GM12878 (cell line): Measurements from ENCODE around the gene EFNA2. TPM values are rescaled to one million over a fixed set of nuclear protein-coding genes. Genes with fewer than 3 reads are reported as not detected.

ENCODE experiments used
- ATAC-seq: fragments of 200-7000 bp; cut with Tn5 transposase; 3 replicates; pipeline ENCODE4 v1.9.1; 2020; ENCODE audit warnings: mild to moderate bottlenecking, moderate library complexity
- BruUV-seq: library from RNA; stranded (reverse); fragments of 400-500 nt; replicated peaks from 2 replicates; lab custom pipeline; 2021; lab: Mats Ljungman, UMichigan
- CTCF ChIA-PET: fragments of 300-600 bp; sonication (Branson Sonifier 250); formaldehyde crosslinking; extraction: SDS; loops from one replicate; lab custom pipeline; 2021; ENCODE audit warnings: inconsistent platforms; lab: Yijun Ruan, JAX
- POLR2A ChIA-PET: fragments of 350-600 bp; formaldehyde crosslinking; extraction: SDS; loops from one replicate; lab custom pipeline; 2021; ENCODE audit warnings: inconsistent platforms; lab: Charles Lee
- RAD21 ChIA-PET: fragments of 300-600 bp; sonication (Branson Sonifier 250); formaldehyde crosslinking; loops from one replicate; lab custom pipeline; 2023; ENCODE audit warnings: antibody characterized with exemption; ENCODE audit not compliant: unreplicated experiment; lab: Charles Lee
- SMC1A ChIA-PET: fragments of 300-600 bp; sonication (Branson Sonifier 250); formaldehyde crosslinking; loops from one replicate; lab custom pipeline; 2023; ENCODE audit not compliant: unreplicated experiment, uncharacterized antibody; lab: Charles Lee
- DNase-seq: peaks from one replicate; pipeline ENCODE4 v3.0.0-alpha.2; 2011; ENCODE audit warnings: low read depth, low spot score
- FAIRE-seq: peaks from 3 replicates; lab custom pipeline; 2011; peaks lifted over from hg19 to GRCh38; lab: Jason Lieb, UNC
- H2AFZ ChIP-seq: 2 replicates; pipeline ENCODE4 v1.6.0; 2011; ENCODE audit warnings: low read depth, low read length, control low read depth; ENCODE audit not compliant: control insufficient read depth
- H3K27ac ChIP-seq: 2 replicates; pipeline ENCODE4 v1.5.1; 2011; ENCODE audit warnings: control low read depth; ENCODE audit not compliant: control insufficient read depth, insufficient read depth
- H3K27me3 ChIP-seq, 2 experiments: replicated peaks in 1 of 2; 2 replicates each; pipeline versions ENCODE4 v1.6.0 to v1.6.1; 2011; ENCODE audit warnings: low read length in 1 of 2; ENCODE audit not compliant: control insufficient read depth in 2 of 2, insufficient read depth in 2 of 2
- H3K36me3 ChIP-seq, 2 experiments: 2 replicates each; pipeline ENCODE4 v1.5.1; 2011; ENCODE audit warnings: low read length in 1 of 2; ENCODE audit not compliant: control insufficient read depth in 2 of 2, insufficient read depth in 2 of 2
- H3K4me1 ChIP-seq: 2 replicates; pipeline ENCODE4 v1.6.1; 2011; ENCODE audit warnings: mild to moderate bottlenecking, low read length, moderate library complexity, mixed read lengths; ENCODE audit not compliant: control insufficient read depth, insufficient read depth
- H3K4me2 ChIP-seq: 2 replicates; pipeline ENCODE4 v1.6.0; 2011; ENCODE audit warnings: control low read depth; ENCODE audit not compliant: control insufficient read depth, insufficient read depth
- H3K4me3 ChIP-seq: fragments of 200-600 bp; sonication (generic); 2 replicates; pipeline ENCODE4 v1.5.1; 2016
- H3K79me2 ChIP-seq: 2 replicates; pipeline ENCODE4 v1.6.0; 2011; ENCODE audit warnings: low read length; ENCODE audit not compliant: control insufficient read depth, insufficient read depth
- H3K9ac ChIP-seq: 2 replicates; pipeline ENCODE4 v1.8.0; 2011; ENCODE audit warnings: low read length, control low read depth, mixed read lengths; ENCODE audit not compliant: control insufficient read depth, insufficient read depth
- H3K9me3 ChIP-seq: replicated peaks from 3 replicates; pipeline ENCODE4 v1.5.1; 2011; ENCODE audit warnings: mild to moderate bottlenecking, low read length; ENCODE audit not compliant: control insufficient read depth, insufficient read depth
- H4K20me1 ChIP-seq: 2 replicates; pipeline ENCODE4 v1.6.0; 2011; ENCODE audit not compliant: control insufficient read depth, insufficient read depth
- ASH2L ChIP-seq: fragments of 300-600, 200-600 bp; sonication (generic); IDR thresholded peaks from 2 replicates; pipeline ENCODE4 v1.6.1; 2017; ENCODE audit warnings: low read depth, mild to moderate bottlenecking, borderline replicate concordance
- BACH1 ChIP-seq: fragments of 450-650 bp; IDR thresholded peaks from 2 replicates; pipeline ENCODE4 v1.6.1; 2017; ENCODE audit warnings: mild to moderate bottlenecking, borderline replicate concordance
- HDGF ChIP-seq: fragments of 450-650 bp; IDR thresholded peaks from 2 replicates; pipeline ENCODE4 v1.6.1; 2016; ENCODE audit warnings: antibody characterized with exemption
- KDM1A ChIP-seq: fragments of 200-600 bp; sonication (generic); IDR thresholded peaks from 2 replicates; pipeline ENCODE4 v1.6.1; 2016; ENCODE audit warnings: borderline replicate concordance
- LARP7 ChIP-seq: fragments of 450-650 bp; IDR thresholded peaks from 2 replicates; pipeline ENCODE4 v1.6.1; 2017; ENCODE audit warnings: mild to moderate bottlenecking
- MEF2B ChIP-seq: fragments of 450-650 bp; IDR thresholded peaks from 2 replicates; pipeline ENCODE4 v1.6.1; 2018; ENCODE audit warnings: mild to moderate bottlenecking, moderate library complexity; ENCODE audit not compliant: partially characterized antibody, poor library complexity, severe bottlenecking
- NFYA ChIP-seq: IDR thresholded peaks from 2 replicates; pipeline ENCODE4 v1.6.1; 2011; ENCODE audit warnings: low read depth, mild to moderate bottlenecking, low read length, improper control_type of control experiment, borderline replicate concordance
- RCOR1 ChIP-seq: conservative IDR thresholded peaks from 2 replicates; pipeline ENCODE4 v1.6.1; 2012; ENCODE audit warnings: low read depth, low read length, improper control_type of control experiment
- RELA ChIP-seq: fragments of 450-650 bp; IDR thresholded peaks from 2 replicates; pipeline ENCODE4 v1.8.0; 2014; ENCODE audit warnings: borderline replicate concordance; ENCODE audit not compliant: partially characterized antibody
- SMARCA5 ChIP-seq: fragments of 450-650 bp; IDR thresholded peaks from 2 replicates; pipeline ENCODE4 v1.6.1; 2017; ENCODE audit warnings: mild to moderate bottlenecking
- TCF12 ChIP-seq: IDR thresholded peaks from 2 replicates; pipeline ENCODE4 v1.6.1; 2011; ENCODE audit warnings: low read depth, mild to moderate bottlenecking, low read length
- YBX1 ChIP-seq: fragments of 450-650 bp; IDR thresholded peaks from 2 replicates; pipeline ENCODE4 v1.6.1; 2016; ENCODE audit warnings: antibody characterized with exemption
- YY1 ChIP-seq: IDR thresholded peaks from 2 replicates; pipeline ENCODE4 v1.6.1; 2011; ENCODE audit warnings: low read depth, mild to moderate bottlenecking, low read length
- ZNF207 ChIP-seq: fragments of 450-650 bp; IDR thresholded peaks from 2 replicates; pipeline ENCODE4 v1.6.1; 2014; ENCODE audit warnings: antibody characterized with exemption, mild to moderate bottlenecking, borderline replicate concordance
- ZNF24 ChIP-seq: fragments of 450-650 bp; IDR thresholded peaks from 2 replicates; pipeline ENCODE4 v1.6.1; 2017; ENCODE audit warnings: antibody characterized with exemption, mild to moderate bottlenecking
- WGBS: methylation state at CpG from one replicate; pipeline ENCODE4 v1.1.6; 2016; ENCODE audit warnings: low lambda C conversion rate; ENCODE audit not compliant: insufficient replicate concordance, insufficient coverage; ENCODE audit errors: missing lambda C conversion rate; 5-methylcytosine and 5-hydroxymethylcytosine counted together
- in situ Hi-C: fragments of 300-500 bp; cut with MboI; formaldehyde crosslinking; loops from 9 replicates; pipeline ENCODE4 v1.14.3; 2018; ENCODE audit warnings: mixed read lengths
- intact Hi-C: fragments of 100-400 bp; cut with micrococcal nuclease; formaldehyde crosslinking; loops from one replicate; pipeline ENCODE4 v1.14.2; 2022; ENCODE audit not compliant: unreplicated experiment
- polyA plus RNA-seq, 11 experiments: library from polyadenylated mRNA; depleted of rRNA in 4 of 11; unstranded in 6 of 11; stranded (reverse) in 5 of 11; fragments of >200 nt; fragmentation: Nextera tagmentation in 4 of 11; fragmentation: Illumina TruSeq in 1 of 11; extraction: Ambion mirVana in 4 of 11; extraction: Trizol in 1 of 11; gene quantifications; 1 replicate in 1 of 11; 2 replicates in 10 of 11; pipeline versions ENCODE4 v1.2.1 to v1.2.3, GENCODE V29; 2011 to 2016; ENCODE audit warnings: inconsistent platforms in 2 of 11, missing spikeins in 2 of 11, low read depth in 1 of 11
- total RNA-seq, 4 experiments: library from RNA; depleted of rRNA in 3 of 4; stranded (reverse); fragments of >200 nt in 3 of 4; fragmentation: Illumina TruSeq in 1 of 4; extraction: Trizol in 1 of 4; gene quantifications; 2 replicates each; pipeline versions ENCODE4 v1.2.1 to v1.2.3, GENCODE V29; 2013 to 2021
- TF ChIP-seq, protein P1 (sequence below): fragments of 450-650 bp; IDR thresholded peaks from 2 replicates; pipeline ENCODE4 v1.6.1; 2017; ENCODE audit warnings: mild to moderate bottlenecking, moderate library complexity
- TF ChIP-seq, protein P2 (sequence below): IDR thresholded peaks from 2 replicates; pipeline ENCODE4 v1.6.1; 2011; ENCODE audit warnings: low read depth, mild to moderate bottlenecking, low read length, moderate library complexity, borderline replicate concordance; ENCODE audit errors: extremely low read depth

Gene EFNA2
- total and polyA plus RNA-seq, 10 of the 15 experiments (the other 5 are each of a cell fraction or from before 2014, with no cell fraction given): not detected

DNA sequence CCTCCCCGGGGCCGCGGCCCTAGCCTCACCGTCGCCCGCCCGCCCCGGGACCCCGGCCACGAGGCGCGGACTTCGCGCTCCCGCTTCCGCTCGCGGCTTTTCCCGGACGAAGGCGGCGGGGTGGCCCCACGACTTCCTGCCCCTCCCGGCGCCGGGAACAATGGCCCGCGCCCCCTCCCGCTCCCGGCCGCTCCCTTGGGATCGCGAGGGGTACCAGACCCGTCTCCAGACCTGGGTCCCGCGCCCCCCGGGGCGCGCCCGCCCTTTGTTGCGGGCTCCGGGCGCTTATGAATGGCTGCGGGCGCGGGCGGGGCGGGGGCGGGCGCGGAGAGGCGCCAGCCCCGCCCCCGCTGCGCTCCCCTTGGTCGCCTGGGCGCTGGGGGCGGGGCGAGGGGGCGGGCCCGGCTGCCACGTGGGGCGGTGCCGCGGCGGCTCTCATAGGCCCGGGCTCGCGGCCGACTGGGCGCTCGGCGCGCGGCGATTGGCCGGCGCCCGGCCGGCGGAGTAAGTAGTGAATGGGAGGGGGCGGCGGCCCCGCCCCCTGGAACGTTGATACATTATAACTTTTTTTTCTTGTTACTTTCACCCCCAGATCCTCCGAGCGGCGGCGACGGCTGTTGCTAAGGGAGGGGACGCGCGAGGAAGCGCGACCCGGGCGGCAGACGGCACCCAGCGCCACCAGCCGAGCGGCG, 36.2 kb upstream of the EFNA2 start (continued):
- TF ChIP-seq HDGF (no peak), RCOR1 (no peak), YBX1 (no peak), NFYA (no peak), TCF12 (no peak), MEF2B (no peak), RELA (no peak), ZNF24 (no peak), KDM1A (no peak), YY1 (peak; percentile 62; the same call in 1 of the 2 replicates)

DNA sequence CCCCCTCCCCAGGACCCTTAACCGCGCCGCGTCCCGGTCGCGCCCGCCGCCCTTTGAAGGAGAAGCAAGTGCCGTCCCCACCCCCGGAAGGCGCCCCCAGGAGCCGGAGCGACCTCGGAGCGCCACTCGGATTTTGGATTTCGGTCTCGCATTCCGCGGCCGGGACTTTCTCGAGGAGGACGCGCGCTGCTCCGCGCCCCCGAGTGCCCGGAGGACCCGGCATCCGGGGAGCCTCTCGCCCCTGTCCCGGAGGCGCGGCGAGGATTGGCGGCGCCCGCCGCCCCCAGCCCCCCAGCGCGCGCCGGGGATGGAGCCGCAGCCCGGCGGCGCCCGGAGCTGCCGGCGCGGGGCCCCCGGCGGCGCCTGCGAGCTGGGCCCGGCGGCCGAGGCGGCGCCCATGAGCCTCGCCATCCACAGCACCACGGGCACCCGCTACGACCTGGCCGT, 35.7 kb upstream of the EFNA2 start:
- H2AFZ ChIP-seq: no peak overlapping the region
- intact Hi-C loops (loop anchor here (1.0 to 10.0 kb wide), 2 partner anchors 16 to 325 kb away; partner anchors contain the start of gene ARID3A), in situ Hi-C loops (no loop called here)
- H3K4me2 ChIP-seq: peak overlapping the region; percentile 30; the same call in 1 of the 2 replicates
- ATAC-seq: no peak
- peaks cover 10 to 12% of the 10 kb centered on the region in 2 experiments; a peak in 3 of 4 replicates for H3K36me3 ChIP-seq
- SMC1A ChIA-PET: no interaction called here
- RAD21 ChIA-PET: interaction anchor here (1.0 kb wide), 1 partner anchor 16 kb away, joined by 3 read pairs; no protein-coding TSS in a partner anchor
- H3K9me3 ChIP-seq: no peaks in the 10 kb centered on the region
- no peak for FAIRE-seq
- no peak for DNase-seq
- peaks cover 12% of the 10 kb centered on the region for H3K4me1 ChIP-seq
- TF ChIP-seq, protein P1, sequence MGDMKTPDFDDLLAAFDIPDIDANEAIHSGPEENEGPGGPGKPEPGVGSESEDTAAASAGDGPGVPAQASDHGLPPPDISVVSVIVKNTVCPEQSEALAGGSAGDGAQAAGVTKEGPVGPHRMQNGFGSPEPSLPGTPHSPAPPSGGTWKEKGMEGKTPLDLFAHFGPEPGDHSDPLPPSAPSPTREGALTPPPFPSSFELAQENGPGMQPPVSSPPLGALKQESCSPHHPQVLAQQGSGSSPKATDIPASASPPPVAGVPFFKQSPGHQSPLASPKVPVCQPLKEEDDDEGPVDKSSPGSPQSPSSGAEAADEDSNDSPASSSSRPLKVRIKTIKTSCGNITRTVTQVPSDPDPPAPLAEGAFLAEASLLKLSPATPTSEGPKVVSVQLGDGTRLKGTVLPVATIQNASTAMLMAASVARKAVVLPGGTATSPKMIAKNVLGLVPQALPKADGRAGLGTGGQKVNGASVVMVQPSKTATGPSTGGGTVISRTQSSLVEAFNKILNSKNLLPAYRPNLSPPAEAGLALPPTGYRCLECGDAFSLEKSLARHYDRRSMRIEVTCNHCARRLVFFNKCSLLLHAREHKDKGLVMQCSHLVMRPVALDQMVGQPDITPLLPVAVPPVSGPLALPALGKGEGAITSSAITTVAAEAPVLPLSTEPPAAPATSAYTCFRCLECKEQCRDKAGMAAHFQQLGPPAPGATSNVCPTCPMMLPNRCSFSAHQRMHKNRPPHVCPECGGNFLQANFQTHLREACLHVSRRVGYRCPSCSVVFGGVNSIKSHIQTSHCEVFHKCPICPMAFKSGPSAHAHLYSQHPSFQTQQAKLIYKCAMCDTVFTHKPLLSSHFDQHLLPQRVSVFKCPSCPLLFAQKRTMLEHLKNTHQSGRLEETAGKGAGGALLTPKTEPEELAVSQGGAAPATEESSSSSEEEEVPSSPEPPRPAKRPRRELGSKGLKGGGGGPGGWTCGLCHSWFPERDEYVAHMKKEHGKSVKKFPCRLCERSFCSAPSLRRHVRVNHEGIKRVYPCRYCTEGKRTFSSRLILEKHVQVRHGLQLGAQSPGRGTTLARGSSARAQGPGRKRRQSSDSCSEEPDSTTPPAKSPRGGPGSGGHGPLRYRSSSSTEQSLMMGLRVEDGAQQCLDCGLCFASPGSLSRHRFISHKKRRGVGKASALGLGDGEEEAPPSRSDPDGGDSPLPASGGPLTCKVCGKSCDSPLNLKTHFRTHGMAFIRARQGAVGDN: 0 out of 2 replicates have a peak, but pooled peaks have one; percentile 9
- TF ChIP-seq SMARCA5: peak; percentile 23; the same call in 1 of the 2 replicates
- peak; percentile 79 for TF ChIP-seq LARP7
- TF ChIP-seq, protein P2, sequence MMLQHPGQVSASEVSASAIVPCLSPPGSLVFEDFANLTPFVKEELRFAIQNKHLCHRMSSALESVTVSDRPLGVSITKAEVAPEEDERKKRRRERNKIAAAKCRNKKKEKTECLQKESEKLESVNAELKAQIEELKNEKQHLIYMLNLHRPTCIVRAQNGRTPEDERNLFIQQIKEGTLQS: no peak
- no peak for TF ChIP-seq ASH2L
- 0 out of 2 replicates have a peak, but pooled peaks have one; percentile 30 for TF ChIP-seq BACH1
- TF ChIP-seq ZNF207: peak; percentile 60; the same call in 1 of the 2 replicates
- 2% methylated on average over 24 of the region's 67 CpGs for WGBS
- peak overlapping the region; percentile 72 for H3K27ac ChIP-seq
- H3K4me3 ChIP-seq: peak overlapping the region; percentile 91
- no peaks in the 10 kb centered on the region for H3K27me3 ChIP-seq
- no peaks in the 10 kb centered on the region for H4K20me1 ChIP-seq
- BruUV-seq: TSS peak; percentile 65
- CTCF ChIA-PET: no interaction called here
- peaks cover 52% of the 10 kb centered on the region for H3K79me2 ChIP-seq
- peak overlapping the region; percentile 86 for H3K9ac ChIP-seq
- POLR2A ChIA-PET: interaction anchor here (1.0 to 2.2 kb wide), 2 partner anchors 12 to 16 kb away, joined by 8 read pairs; no protein-coding TSS in a partner anchor
